Measurements from ENCODE around the gene GORAB. TPM values are rescaled to one million over a fixed set of nuclear protein-coding genes. Genes with fewer than 3 reads are reported as not detected.

Gene GORAB
- total and polyA plus RNA-seq, 2 of the 8 experiments (the other 6 are each of a cell fraction or from before 2014, with no cell fraction given) = 4.0 to 9.6 TPM

DNA sequence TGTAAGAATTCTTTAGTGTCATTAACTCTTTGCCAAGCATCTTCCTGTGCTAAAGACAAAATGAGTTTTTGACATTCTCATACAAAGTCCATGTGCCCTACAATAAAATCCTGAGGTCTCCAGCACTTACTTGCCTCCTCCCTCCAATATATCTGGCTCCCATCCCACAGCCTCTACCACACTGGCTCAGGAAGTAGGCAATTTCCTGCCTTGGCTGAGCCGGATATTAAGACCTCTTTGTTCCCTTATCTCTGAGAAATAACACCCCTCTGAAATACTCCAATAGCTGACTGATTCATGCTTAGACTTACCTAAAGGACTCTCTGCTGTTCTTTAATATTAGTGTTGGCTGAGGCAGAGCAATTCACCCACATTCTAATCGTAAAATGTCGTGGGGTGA is 37.6 kb upstream of the GORAB start:
- Histone ChIP-seq H3K23me2 (ENCODE audit: low read depth, low read length) (no peaks in the 10 kb centered on the region), H3K27ac (ENCODE audit: low read depth, low read length) (no peak overlapping the region), H3K27me3 (replicated peaks in 1 of 4; ENCODE audit: control insufficient read depth in 3 of 4, extremely low read depth in 1 of 4, insufficient read depth in 3 of 4, low read length in 3 of 4) (no peaks in the 10 kb centered on the region; a peak in 2 of 7 replicates), H4K20me1 (replicated peaks in 1 of 2; ENCODE audit: control insufficient read depth in 1 of 2, insufficient read depth in 2 of 2, low read length in 2 of 2) (no peaks in the 10 kb centered on the region), H3K23ac (ENCODE audit: insufficient read length) (no peak overlapping the region), H2BK15ac (ENCODE audit: low read length) (no peak overlapping the region), H3K9ac (replicated peaks in 1 of 4; ENCODE audit: extremely low read depth in 1 of 4, low read depth in 3 of 4, low read length in 3 of 4) (no peak overlapping the region), H3K18ac (ENCODE audit: extremely low read depth, low read length) (no peak overlapping the region), H3K14ac (ENCODE audit: insufficient read length) (no peak overlapping the region), H2BK5ac (ENCODE audit: low read depth, low read length) (no peak overlapping the region), H3K79me2 (ENCODE audit: control insufficient read depth in 1 of 2, insufficient read depth in 2 of 2, low read length in 2 of 2) (no peaks in the 10 kb centered on the region), H2BK120ac (replicated peaks; ENCODE audit: low read depth, low read length) (no peak overlapping the region), H4K5ac (ENCODE audit: insufficient read length, low read depth, low read length) (no peak overlapping the region), H3K4me2 (ENCODE audit: insufficient read depth in 1 of 2, low read depth in 2 of 2, low read length in 2 of 2) (no peak overlapping the region), H3K79me1 (ENCODE audit: low read depth, low read length) (no peaks in the 10 kb centered on the region), H3K4ac (replicated peaks; ENCODE audit: insufficient read length, low read depth, low read length) (no peak overlapping the region), H3K4me1 (replicated peaks in 1 of 4; ENCODE audit: control insufficient read depth in 3 of 4, insufficient read depth in 4 of 4, low read length in 3 of 4) (no peaks in the 10 kb centered on the region; a peak in 1 of 7 replicates), H3K36me3 (ENCODE audit: control insufficient read depth in 2 of 4, insufficient read depth in 4 of 4, low read length in 3 of 4) (no peaks in the 10 kb centered on the region), H2AFZ (ENCODE audit: low read length) (0 out of 2 replicates have a peak overlapping the region, but pooled peaks have one; percentile 21), H3K4me3 (ENCODE audit: extremely low read depth in 1 of 4, insufficient read depth in 2 of 4, low read depth in 3 of 4, low read length in 4 of 4) (no peak overlapping the region), H3K56ac (replicated peaks; ENCODE audit: insufficient read length, low read depth, low read length) (no peak overlapping the region), H2BK20ac (ENCODE audit: low read length) (no peak overlapping the region; the same call in 1 of the 2 replicates), H2AK5ac (ENCODE audit: low read depth, low read length) (no peak overlapping the region), H4K8ac (ENCODE audit: extremely low read depth, insufficient read depth, low read length) (no peak overlapping the region), H4K91ac (replicated peaks; ENCODE audit: insufficient read length, low read length) (no peak overlapping the region), H3K9me3 (ENCODE audit: insufficient read depth in 2 of 2, low read depth in 1 of 2, low read length in 1 of 2) (no peaks in the 10 kb centered on the region), H2BK12ac (ENCODE audit: low read depth, low read length) (no peak overlapping the region)
- no peak for DNase-seq (ENCODE audit: low read depth in 1 of 2, low spot score in 2 of 2)
- POLR2A ChIA-PET (ENCODE audit: partially characterized antibody) = no interaction called here
- CTCF ChIA-PET (ENCODE audit: partially characterized antibody) = interaction anchor here (1.5 kb wide), 1 partner anchor 14 kb away, joined by 5 read pairs; no protein-coding TSS in a partner anchor
- TF ChIP-seq NANOG (IDR thresholded peaks at IDR 0.05; ENCODE audit: insufficient read depth, low read depth, low read length, poor library complexity, severe bottlenecking) (no peak), TAF7 (optimal IDR thresholded peaks at IDR 0.05; ENCODE audit: borderline replicate concordance, low read depth, low read length) (no peak), GTF2F1 (IDR thresholded peaks at IDR 0.05; ENCODE audit: borderline replicate concordance, low read depth, low read length) (no peak), POU5F1 (IDR thresholded peaks at IDR 0.05; ENCODE audit: low read depth, low read length) (no peak), SP4 (IDR thresholded peaks at IDR 0.05; ENCODE audit: low read length) (no peak), KDM1A (IDR thresholded peaks at IDR 0.05; ENCODE audit: borderline replicate concordance, low read length) (no peak)
- TF ChIP-seq, protein P1, sequence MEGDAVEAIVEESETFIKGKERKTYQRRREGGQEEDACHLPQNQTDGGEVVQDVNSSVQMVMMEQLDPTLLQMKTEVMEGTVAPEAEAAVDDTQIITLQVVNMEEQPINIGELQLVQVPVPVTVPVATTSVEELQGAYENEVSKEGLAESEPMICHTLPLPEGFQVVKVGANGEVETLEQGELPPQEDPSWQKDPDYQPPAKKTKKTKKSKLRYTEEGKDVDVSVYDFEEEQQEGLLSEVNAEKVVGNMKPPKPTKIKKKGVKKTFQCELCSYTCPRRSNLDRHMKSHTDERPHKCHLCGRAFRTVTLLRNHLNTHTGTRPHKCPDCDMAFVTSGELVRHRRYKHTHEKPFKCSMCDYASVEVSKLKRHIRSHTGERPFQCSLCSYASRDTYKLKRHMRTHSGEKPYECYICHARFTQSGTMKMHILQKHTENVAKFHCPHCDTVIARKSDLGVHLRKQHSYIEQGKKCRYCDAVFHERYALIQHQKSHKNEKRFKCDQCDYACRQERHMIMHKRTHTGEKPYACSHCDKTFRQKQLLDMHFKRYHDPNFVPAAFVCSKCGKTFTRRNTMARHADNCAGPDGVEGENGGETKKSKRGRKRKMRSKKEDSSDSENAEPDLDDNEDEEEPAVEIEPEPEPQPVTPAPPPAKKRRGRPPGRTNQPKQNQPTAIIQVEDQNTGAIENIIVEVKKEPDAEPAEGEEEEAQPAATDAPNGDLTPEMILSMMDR (IDR thresholded peaks at IDR 0.05; ENCODE audit: control extremely low read depth in 1 of 3, insufficient read depth in 1 of 3, low read depth in 1 of 3, low read length in 3 of 3) = no peak
- 79% methylated on average over 3 of the region's 3 CpGs; no CpG with 5 or more reads in 1 of the 2 experiments for WGBS, 2 experiments (ENCODE audit: extremely low coverage in 1 of 2, insufficient coverage in 1 of 2, insufficient read length in 1 of 2, insufficient replicate concordance in 2 of 2, low coverage in 1 of 2, low lambda C conversion rate in 2 of 2, missing lambda C conversion rate in 1 of 2)
- no peak for FAIRE-seq

All from H1 (cell line).